Measurements from ENCODE around the gene KLHDC10. TPM values are rescaled to one million over a fixed set of nuclear protein-coding genes. Genes with fewer than 3 reads are reported as not detected.
"Not testable (repeated sequence)": the region's sequence is repeated elsewhere in the genome, so short reads cannot be mapped to it uniquely, and the experiment has no call there.

The KLHDC10 gene
- total RNA-seq, 1 donor from 2014 or later = 20.8 TPM

- peak; percentile 84 for DNase-seq (ENCODE audit: extremely low read depth, low read depth, low spot score)
Observed at GRCh38 chr7:130071701-130072622, 1.6 kb downstream of the KLHDC10 start.

- DNase-seq (ENCODE audit: extremely low read depth, low read depth, low spot score) = no peak
Observed at GRCh38 chr7:130079846-130080394, 9.6 kb downstream of the KLHDC10 start.

GRCh38 chr7:130083497-130083896, 13.2 kb downstream of the KLHDC10 start:
- not testable (repeated sequence) for DNase-seq (ENCODE audit: extremely low read depth, low read depth, low spot score)

GRCh38 chr7:130084037-130084875, 13.9 kb downstream of the KLHDC10 start:
- DNase-seq (ENCODE audit: extremely low read depth, low read depth, low spot score) = no peak

- not testable (repeated sequence) for DNase-seq (ENCODE audit: extremely low read depth, low read depth, low spot score)
Observed at GRCh38 chr7:130085235-130085634, 14.9 kb downstream of the KLHDC10 start.

GRCh38 chr7:130086938-130087337, 16.6 kb downstream of the KLHDC10 start:
- no peak for DNase-seq (ENCODE audit: extremely low read depth, low read depth, low spot score)

GRCh38 chr7:130087364-130087763, 17.0 kb downstream of the KLHDC10 start:
- DNase-seq (ENCODE audit: extremely low read depth, low read depth, low spot score) = no peak

- DNase-seq (ENCODE audit: extremely low read depth, low read depth, low spot score) = no peak
Observed at GRCh38 chr7:130090745-130091532, 20.6 kb downstream of the KLHDC10 start.

- no peak for DNase-seq (ENCODE audit: extremely low read depth, low read depth, low spot score)
Observed at GRCh38 chr7:130091999-130092398, 21.7 kb downstream of the KLHDC10 start.

- no peak for DNase-seq (ENCODE audit: extremely low read depth, low read depth, low spot score)
Observed at GRCh38 chr7:130092598-130092997, 22.3 kb downstream of the KLHDC10 start.

- no peak for DNase-seq (ENCODE audit: extremely low read depth, low read depth, low spot score)
Observed at GRCh38 chr7:130095812-130096211, 25.5 kb downstream of the KLHDC10 start.

- DNase-seq (ENCODE audit: extremely low read depth, low read depth, low spot score) = no peak
Observed at GRCh38 chr7:130096243-130096827, 26.0 kb downstream of the KLHDC10 start.

GRCh38 chr7:130099331-130099730, 29.0 kb downstream of the KLHDC10 start:
- DNase-seq (ENCODE audit: extremely low read depth, low read depth, low spot score) = no peak

- DNase-seq (ENCODE audit: extremely low read depth, low read depth, low spot score) = no peak
Observed at GRCh38 chr7:130102588-130102987, 32.3 kb downstream of the KLHDC10 start.

- DNase-seq (ENCODE audit: extremely low read depth, low read depth, low spot score) = no peak
Observed at GRCh38 chr7:130107949-130108674, 37.8 kb downstream of the KLHDC10 start.

- no peak for DNase-seq (ENCODE audit: extremely low read depth, low read depth, low spot score)
Observed at GRCh38 chr7:130108809-130109208, 38.5 kb downstream of the KLHDC10 start.

GRCh38 chr7:130112093-130112492, 41.8 kb downstream of the KLHDC10 start:
- DNase-seq (ENCODE audit: extremely low read depth, low read depth, low spot score) = no peak

GRCh38 chr7:130112662-130113425, 42.5 kb downstream of the KLHDC10 start:
- DNase-seq (ENCODE audit: extremely low read depth, low read depth, low spot score) = no peak

GRCh38 chr7:130113426-130113805, 43.1 kb downstream of the KLHDC10 start:
- not testable (repeated sequence) for DNase-seq (ENCODE audit: extremely low read depth, low read depth, low spot score)
